Measurements from ENCODE around the gene MEIS1. TPM values are rescaled to one million over a fixed set of nuclear protein-coding genes. Genes with fewer than 3 reads are reported as not detected.

The MEIS1 gene
- total RNA-seq, 1 donor from 2014 or later, result 107 TPM

DNA sequence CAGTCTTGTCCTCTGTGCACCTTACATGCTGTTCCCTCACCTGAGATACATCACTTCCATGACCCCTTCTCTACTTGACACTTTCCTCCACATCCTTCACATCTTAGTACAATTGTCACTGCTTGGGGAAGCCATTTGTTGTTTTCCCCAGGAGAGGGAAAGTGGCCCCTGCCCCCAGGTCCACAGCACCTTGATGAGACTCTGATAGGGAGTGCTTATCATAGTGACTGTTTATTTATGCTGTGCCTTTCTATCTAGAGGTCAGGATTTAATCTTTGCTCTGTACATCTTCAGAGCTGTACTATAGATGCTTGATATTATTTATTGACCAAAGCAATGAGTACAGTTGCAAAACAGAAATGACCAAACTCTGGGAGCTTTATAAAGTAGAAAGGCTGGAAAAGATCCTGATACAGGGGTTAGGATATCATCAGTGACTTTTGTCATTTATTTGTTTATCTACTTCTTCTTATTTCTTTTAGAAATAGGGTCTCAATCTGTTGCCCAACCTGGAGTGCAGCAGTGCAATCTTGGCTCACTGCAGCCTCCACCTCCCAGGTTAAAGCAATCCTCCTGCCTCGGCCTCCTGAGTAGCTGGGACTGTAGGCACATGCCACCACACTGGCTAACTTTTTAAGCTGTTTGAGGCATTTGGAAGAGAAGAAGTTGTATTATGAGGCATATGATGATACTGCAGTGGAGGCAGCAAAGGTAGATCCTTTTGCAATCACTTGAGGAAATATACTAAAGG, 94.2 kb downstream of the MEIS1 start:
- no peaks in the 10 kb centered on the region for H3K9me3 Mint-ChIP-seq
- peaks cover 31% of the 10 kb centered on the region for H3K4me1 Mint-ChIP-seq
- H3K4me3 Mint-ChIP-seq, result no peak overlapping the region
- H3K27ac Mint-ChIP-seq (ENCODE audit: unreplicated experiment), result no peak overlapping the region
- H3K36me3 Mint-ChIP-seq (ENCODE audit: low read depth), result peaks cover 13% of the 10 kb centered on the region
- H3K27me3 Mint-ChIP-seq (ENCODE audit: low read depth), result no peaks in the 10 kb centered on the region
- no peak for TF ChIP-seq CTCF (conservative IDR thresholded peaks at IDR 0.05)
- DNase-seq (ENCODE audit: low read depth, low spot score), result no peak

DNA sequence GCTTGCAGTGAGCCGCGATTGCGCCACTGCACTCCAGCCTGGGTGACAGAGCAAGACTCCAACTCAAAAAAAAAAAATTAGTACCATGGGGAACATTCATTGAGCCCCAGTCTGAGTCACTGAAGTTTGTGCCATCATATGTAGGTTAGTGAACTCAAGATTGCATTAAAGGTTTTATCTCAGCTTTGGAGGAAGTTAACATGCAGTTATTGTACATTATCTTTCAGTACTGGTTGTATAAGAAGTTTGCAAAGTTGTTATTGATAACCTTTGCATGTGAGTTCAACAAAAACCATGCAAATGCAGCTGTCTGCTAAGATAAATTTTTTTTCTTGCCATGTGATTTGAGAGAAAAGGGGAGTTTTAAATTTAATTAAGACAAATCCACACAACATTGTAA, 95.7 kb downstream of the MEIS1 start:
- peaks cover 13% of the 10 kb centered on the region for H3K36me3 Mint-ChIP-seq (ENCODE audit: low read depth)
- no peak overlapping the region for H3K4me3 Mint-ChIP-seq
- peaks cover 37% of the 10 kb centered on the region for H3K4me1 Mint-ChIP-seq
- DNase-seq (ENCODE audit: low read depth, low spot score), result no peak
- no peak overlapping the region for H3K27ac Mint-ChIP-seq (ENCODE audit: unreplicated experiment)
- H3K9me3 Mint-ChIP-seq, result no peaks in the 10 kb centered on the region
- H3K27me3 Mint-ChIP-seq (ENCODE audit: low read depth), result no peaks in the 10 kb centered on the region
- no peak for TF ChIP-seq CTCF (conservative IDR thresholded peaks at IDR 0.05)

- Mint-ChIP-seq H3K4me3 (no peak overlapping the region), H3K27me3 (ENCODE audit: low read depth) (no peaks in the 10 kb centered on the region), H3K36me3 (ENCODE audit: low read depth) (peaks cover 13% of the 10 kb centered on the region), H3K4me1 (peaks cover 37% of the 10 kb centered on the region), H3K27ac (ENCODE audit: unreplicated experiment) (no peak overlapping the region), H3K9me3 (no peaks in the 10 kb centered on the region)
- DNase-seq (ENCODE audit: low read depth, low spot score), result no peak
- no peak for TF ChIP-seq CTCF (conservative IDR thresholded peaks at IDR 0.05)
Measured at GRCh38 chr2:66531155-66531554, 96.2 kb downstream of the MEIS1 start.

DNA sequence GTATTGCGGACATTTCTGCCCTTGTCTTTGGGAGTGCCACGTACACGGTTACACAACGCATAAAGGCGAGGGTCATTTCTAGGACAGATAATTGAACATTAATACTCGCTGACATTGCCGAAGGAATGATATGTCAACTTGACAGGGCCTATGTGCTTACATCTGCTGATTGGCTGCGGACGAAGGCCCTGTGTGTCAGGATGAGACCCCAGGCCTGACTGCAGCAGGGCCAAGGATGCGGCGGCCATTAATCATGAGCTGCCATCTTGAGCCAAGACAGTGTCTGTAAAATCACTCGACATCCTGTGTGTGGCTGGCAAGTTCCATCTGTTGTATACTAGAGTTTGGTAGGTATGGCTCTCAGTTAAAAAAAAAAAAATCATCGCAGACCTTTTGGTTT, 96.6 kb downstream of the MEIS1 start:
- TF ChIP-seq CTCF (conservative IDR thresholded peaks at IDR 0.05), result no peak
- H3K36me3 Mint-ChIP-seq (ENCODE audit: low read depth), result peaks cover 13% of the 10 kb centered on the region
- H3K4me1 Mint-ChIP-seq, result peaks cover 38% of the 10 kb centered on the region
- H3K9me3 Mint-ChIP-seq, result no peaks in the 10 kb centered on the region
- DNase-seq (ENCODE audit: low read depth, low spot score), result no peak
- H3K27ac Mint-ChIP-seq (ENCODE audit: unreplicated experiment), result no peak overlapping the region
- H3K27me3 Mint-ChIP-seq (ENCODE audit: low read depth), result no peaks in the 10 kb centered on the region
- no peak overlapping the region for H3K4me3 Mint-ChIP-seq

DNA sequence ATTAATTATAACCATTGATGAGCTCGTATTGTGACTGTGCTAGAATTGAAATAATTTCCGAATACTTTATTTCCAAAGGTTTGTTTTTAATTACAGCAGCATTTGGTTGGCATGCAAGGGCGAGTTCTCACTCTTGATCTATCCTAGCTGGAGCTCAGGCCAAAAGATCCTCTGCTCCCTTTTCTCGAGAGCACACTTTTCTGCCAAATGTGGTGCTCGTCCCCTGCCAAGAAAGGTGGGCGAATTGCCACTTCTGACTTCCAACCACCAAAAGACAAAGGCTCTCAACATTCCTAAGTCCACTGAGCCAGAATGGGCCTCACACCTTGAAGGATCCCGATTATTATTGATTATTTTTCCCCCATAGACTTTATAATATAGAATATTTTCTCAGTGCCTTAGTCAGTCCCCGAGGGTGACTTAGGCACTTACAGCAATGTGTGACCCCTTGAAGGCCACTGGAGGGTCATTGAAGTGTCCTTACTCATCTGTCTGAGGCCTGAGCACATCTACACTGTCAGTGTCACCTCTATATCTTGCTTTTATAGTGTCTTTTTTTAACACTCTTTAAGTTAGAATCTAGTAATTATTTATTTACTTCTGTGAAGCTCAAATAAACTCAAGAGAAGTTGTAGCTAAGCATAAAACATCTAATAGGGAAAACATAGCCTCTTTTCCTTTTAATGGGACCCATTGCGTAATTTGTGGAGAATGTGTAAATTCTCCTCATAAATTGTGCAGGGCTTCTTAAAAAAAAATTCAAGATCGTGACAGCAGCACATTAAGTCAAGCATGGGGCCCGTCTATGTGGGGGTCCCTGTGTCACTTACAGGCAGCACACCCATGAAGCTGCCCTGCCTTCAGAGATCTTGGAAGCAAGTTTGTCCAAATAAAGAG, 98.3 kb downstream of the MEIS1 start:
- Mint-ChIP-seq H3K27me3 (ENCODE audit: low read depth) (peaks cover 3% of the 10 kb centered on the region), H3K4me3 (no peak overlapping the region), H3K27ac (ENCODE audit: unreplicated experiment) (no peak overlapping the region), H3K4me1 (peaks cover 55% of the 10 kb centered on the region), H3K9me3 (no peaks in the 10 kb centered on the region), H3K36me3 (ENCODE audit: low read depth) (peaks cover 13% of the 10 kb centered on the region)
- TF ChIP-seq CTCF (conservative IDR thresholded peaks at IDR 0.05), result no peak
- DNase-seq (ENCODE audit: low read depth, low spot score), result no peak

All from neural crest cell (in vitro differentiated cells).